Liver (tissue), 9 donors: Measurements from ENCODE around the gene ACAN. TPM values are rescaled to one million over a fixed set of nuclear protein-coding genes. Genes with fewer than 3 reads are reported as not detected.

Source experiments
- DNase-seq: peaks from one replicate; pipeline ENCODE4 v3.0.0-alpha.2; 2017; ENCODE audit warnings: low spot score
- H3K27ac ChIP-seq, 2 donors: one replicate each; pipeline ENCODE4 v1.7.0; 2013; ENCODE audit warnings: inconsistent platforms in 2 of 2, low read length in 2 of 2, control low read depth in 1 of 2, low read depth in 1 of 2, mild to moderate bottlenecking in 1 of 2
- H3K27me3 ChIP-seq, 4 donors: one replicate each; pipeline versions ENCODE4 v1.6.1 to v1.7.0; 2013; ENCODE audit warnings: low read length in 3 of 4, inconsistent platforms in 1 of 4, mild to moderate bottlenecking in 1 of 4, moderate library complexity in 1 of 4; ENCODE audit not compliant: control insufficient read depth in 4 of 4, insufficient read depth in 4 of 4
- H3K36me3 ChIP-seq, 4 donors: one replicate each; pipeline versions ENCODE4 v1.6.1 to v1.7.0; 2013; ENCODE audit warnings: low read length in 3 of 4, mild to moderate bottlenecking in 3 of 4, low read depth in 1 of 4, moderate library complexity in 1 of 4; ENCODE audit not compliant: control insufficient read depth in 4 of 4, insufficient read depth in 3 of 4
- H3K4me1 ChIP-seq, 4 donors: one replicate each; pipeline versions ENCODE4 v1.6.1 to v1.7.0; 2013; ENCODE audit warnings: low read length in 3 of 4, mild to moderate bottlenecking in 3 of 4, moderate library complexity in 1 of 4; ENCODE audit not compliant: control insufficient read depth in 4 of 4, insufficient read depth in 4 of 4
- H3K4me3 ChIP-seq, 3 donors: one replicate each; pipeline versions ENCODE4 v1.6.1 to v1.7.0; 2013; ENCODE audit warnings: low read length in 3 of 3, control low read depth in 1 of 3, low read depth in 1 of 3, mild to moderate bottlenecking in 1 of 3
- H3K9ac ChIP-seq, 2 donors: one replicate each; pipeline ENCODE4 v1.7.0; 2013; ENCODE audit warnings: low read length in 2 of 2, mild to moderate bottlenecking in 2 of 2, moderate library complexity in 2 of 2, control low read depth in 1 of 2, low read depth in 1 of 2
- H3K9me3 ChIP-seq, 4 donors: one replicate each; pipeline versions ENCODE4 v1.6.1 to v1.7.0; 2013; ENCODE audit warnings: low read length in 3 of 4; ENCODE audit not compliant: control insufficient read depth in 4 of 4
- EGR1 ChIP-seq, 2 donors: IDR thresholded peaks; 2 replicates each; pipeline ENCODE4 v1.6.1; 2016 to 2018; ENCODE audit warnings: antibody characterized with exemption in 2 of 2, low read depth in 2 of 2
- FOXA1 ChIP-seq: IDR thresholded peaks from 2 replicates; pipeline ENCODE4 v1.6.1; 2016; ENCODE audit warnings: antibody characterized with exemption
- FOXA2 ChIP-seq: IDR thresholded peaks from 2 replicates; pipeline ENCODE4 v1.6.1; 2016; ENCODE audit warnings: antibody characterized with exemption
- GABPA ChIP-seq, 2 donors: IDR thresholded peaks in 1 of 2; conservative IDR thresholded peaks in 1 of 2; 2 replicates each; pipeline ENCODE4 v1.6.1; 2016; ENCODE audit warnings: antibody characterized with exemption in 2 of 2, mild to moderate bottlenecking in 1 of 2, moderate library complexity in 1 of 2
- HNF4A ChIP-seq, 2 donors: conservative IDR thresholded peaks; 2 replicates each; pipeline ENCODE4 v1.6.1; 2016; ENCODE audit warnings: antibody characterized with exemption in 2 of 2, mild to moderate bottlenecking in 2 of 2
- HNF4G ChIP-seq: IDR thresholded peaks from 2 replicates; pipeline ENCODE4 v1.6.1; 2016; ENCODE audit warnings: antibody characterized with exemption
- JUND ChIP-seq, 2 donors: IDR thresholded peaks; 2 replicates each; pipeline ENCODE4 v1.6.1; 2016; ENCODE audit warnings: antibody characterized with exemption in 2 of 2
- MAX ChIP-seq: IDR thresholded peaks from 2 replicates; pipeline ENCODE4 v1.6.1; 2016; ENCODE audit warnings: antibody characterized with exemption
- NR2F2 ChIP-seq: IDR thresholded peaks from 2 replicates; pipeline ENCODE4 v1.6.1; 2016; ENCODE audit warnings: antibody characterized with exemption
- RAD21 ChIP-seq, 2 donors: IDR thresholded peaks; 2 replicates each; pipeline ENCODE4 v1.6.1; 2016; ENCODE audit warnings: antibody characterized with exemption in 2 of 2, mild to moderate bottlenecking in 2 of 2
- RXRA ChIP-seq, 2 donors: IDR thresholded peaks; 2 replicates each; pipeline ENCODE4 v1.6.1; 2017 to 2018; ENCODE audit warnings: antibody characterized with exemption in 2 of 2, mild to moderate bottlenecking in 1 of 2
- SP1 ChIP-seq: IDR thresholded peaks from 2 replicates; pipeline ENCODE4 v1.6.1; 2018; ENCODE audit warnings: antibody characterized with exemption, mild to moderate bottlenecking
- TAF1 ChIP-seq: conservative IDR thresholded peaks from 2 replicates; pipeline ENCODE4 v1.6.1; 2016; ENCODE audit warnings: antibody characterized with exemption, mild to moderate bottlenecking
- YY1 ChIP-seq: IDR thresholded peaks from 2 replicates; pipeline ENCODE4 v1.6.1; 2016; ENCODE audit warnings: antibody characterized with exemption, mild to moderate bottlenecking
- WGBS: extraction: QIAGEN DNeasy Blood & Tissue Kit; methylation state at CpG from one replicate; pipeline ENCODE4 v1.1.7; 2013; 5-methylcytosine and 5-hydroxymethylcytosine counted together
- polyA plus RNA-seq, 2 donors: library from polyadenylated mRNA; stranded (reverse) in 1 of 2; unstranded in 1 of 2; fragments of 200-250 nt in 1 of 2; fragments of >200 nt in 1 of 2; fragmentation: Nextera tagmentation in 1 of 2; extraction: Ambion mirVana in 1 of 2; gene quantifications; one replicate each; pipeline versions ENCODE4 v1.2.1 to v1.2.3, GENCODE V29; 2013 to 2015
- total RNA-seq, 2 donors: library from RNA; depleted of rRNA; stranded (reverse); fragments of >200 nt; gene quantifications; one replicate each; pipeline ENCODE4 v1.2.3, GENCODE V29; 2014
- TF ChIP-seq, protein P1 (sequence below): IDR thresholded peaks from 2 replicates; pipeline ENCODE4 v1.6.1; 2016; ENCODE audit warnings: antibody characterized with exemption
- TF ChIP-seq, protein P2 (sequence below): fragments of 150-350 bp; IDR thresholded peaks from 2 replicates; pipeline ENCODE4 v1.5.1; 2017; ENCODE audit warnings: improper control_type of control experiment, low read depth, low read length; ENCODE audit not compliant: missing input control
- TF ChIP-seq, protein P3 (sequence below): IDR thresholded peaks from 2 replicates; pipeline ENCODE4 v1.6.1; 2016; ENCODE audit warnings: antibody characterized with exemption, mild to moderate bottlenecking
- donor health status: healthy.
- donor health status: healthy.
- donor health status: healthy.
- donor health status: healthy.
- donor health status: healthy.

The ACAN gene
- total and polyA plus RNA-seq, 4 donors = under 0.01 to 0.05 (median under 0.01) TPM; not detected in 1

- WGBS = 82% methylated on average over 13 of the region's 13 CpGs
- H3K4me1 ChIP-seq = no peaks in the 10 kb centered on the region
- no peak overlapping the region for H3K9ac ChIP-seq
- H3K9me3 ChIP-seq = no peaks in the 10 kb centered on the region
- H3K36me3 ChIP-seq = no peaks in the 10 kb centered on the region
- no peak overlapping the region for H3K27ac ChIP-seq
- TF ChIP-seq, protein P1, sequence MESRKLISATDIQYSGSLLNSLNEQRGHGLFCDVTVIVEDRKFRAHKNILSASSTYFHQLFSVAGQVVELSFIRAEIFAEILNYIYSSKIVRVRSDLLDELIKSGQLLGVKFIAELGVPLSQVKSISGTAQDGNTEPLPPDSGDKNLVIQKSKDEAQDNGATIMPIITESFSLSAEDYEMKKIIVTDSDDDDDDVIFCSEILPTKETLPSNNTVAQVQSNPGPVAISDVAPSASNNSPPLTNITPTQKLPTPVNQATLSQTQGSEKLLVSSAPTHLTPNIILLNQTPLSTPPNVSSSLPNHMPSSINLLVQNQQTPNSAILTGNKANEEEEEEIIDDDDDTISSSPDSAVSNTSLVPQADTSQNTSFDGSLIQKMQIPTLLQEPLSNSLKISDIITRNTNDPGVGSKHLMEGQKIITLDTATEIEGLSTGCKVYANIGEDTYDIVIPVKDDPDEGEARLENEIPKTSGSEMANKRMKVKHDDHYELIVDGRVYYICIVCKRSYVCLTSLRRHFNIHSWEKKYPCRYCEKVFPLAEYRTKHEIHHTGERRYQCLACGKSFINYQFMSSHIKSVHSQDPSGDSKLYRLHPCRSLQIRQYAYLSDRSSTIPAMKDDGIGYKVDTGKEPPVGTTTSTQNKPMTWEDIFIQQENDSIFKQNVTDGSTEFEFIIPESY = no peak
- no peak for TF ChIP-seq RXRA (IDR thresholded peaks at IDR 0.05)
- TF ChIP-seq EGR1 (IDR thresholded peaks at IDR 0.05; ENCODE audit: low read depth in 2 of 2) = no peak
- TF ChIP-seq HNF4A (conservative IDR thresholded peaks at IDR 0.05) = no peak
- TF ChIP-seq NR2F2 = no peak
- no peak for TF ChIP-seq MAX
- TF ChIP-seq, protein P2, sequence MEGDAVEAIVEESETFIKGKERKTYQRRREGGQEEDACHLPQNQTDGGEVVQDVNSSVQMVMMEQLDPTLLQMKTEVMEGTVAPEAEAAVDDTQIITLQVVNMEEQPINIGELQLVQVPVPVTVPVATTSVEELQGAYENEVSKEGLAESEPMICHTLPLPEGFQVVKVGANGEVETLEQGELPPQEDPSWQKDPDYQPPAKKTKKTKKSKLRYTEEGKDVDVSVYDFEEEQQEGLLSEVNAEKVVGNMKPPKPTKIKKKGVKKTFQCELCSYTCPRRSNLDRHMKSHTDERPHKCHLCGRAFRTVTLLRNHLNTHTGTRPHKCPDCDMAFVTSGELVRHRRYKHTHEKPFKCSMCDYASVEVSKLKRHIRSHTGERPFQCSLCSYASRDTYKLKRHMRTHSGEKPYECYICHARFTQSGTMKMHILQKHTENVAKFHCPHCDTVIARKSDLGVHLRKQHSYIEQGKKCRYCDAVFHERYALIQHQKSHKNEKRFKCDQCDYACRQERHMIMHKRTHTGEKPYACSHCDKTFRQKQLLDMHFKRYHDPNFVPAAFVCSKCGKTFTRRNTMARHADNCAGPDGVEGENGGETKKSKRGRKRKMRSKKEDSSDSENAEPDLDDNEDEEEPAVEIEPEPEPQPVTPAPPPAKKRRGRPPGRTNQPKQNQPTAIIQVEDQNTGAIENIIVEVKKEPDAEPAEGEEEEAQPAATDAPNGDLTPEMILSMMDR = no peak
- TF ChIP-seq FOXA1 = no peak
- no peak for TF ChIP-seq GABPA (IDR thresholded peaks at IDR 0.05 in 1 of 2, conservative IDR thresholded peaks at IDR 0.05 in 1 of 2)
- no peak for TF ChIP-seq RAD21 (IDR thresholded peaks at IDR 0.05)
- no peak overlapping the region for H3K4me3 ChIP-seq
- peaks cover 0 to 4% (median 0%) of the 10 kb centered on the region in 4 donors for H3K27me3 ChIP-seq
- no peak for DNase-seq
Observed at GRCh38 chr15:88873786-88874185, 70.5 kb downstream of the ACAN start.

- Histone ChIP-seq H3K4me3 (no peak overlapping the region), H3K9ac (no peak overlapping the region), H3K27me3 (peaks cover 0 to 3% (median 0%) of the 10 kb centered on the region in 4 donors), H3K4me1 (no peaks in the 10 kb centered on the region), H3K36me3 (no peaks in the 10 kb centered on the region), H3K27ac (no peak overlapping the region), H3K9me3 (no peaks in the 10 kb centered on the region)
- TF ChIP-seq, protein P1 = no peak
- TF ChIP-seq EGR1 (IDR thresholded peaks at IDR 0.05; ENCODE audit: low read depth in 2 of 2) (no peak), FOXA2 (no peak)
- 74% methylated on average over 15 of the region's 15 CpGs for WGBS
- no peak for DNase-seq
Observed at GRCh38 chr15:88874275-88874674, 71.0 kb downstream of the ACAN start.

DNA sequence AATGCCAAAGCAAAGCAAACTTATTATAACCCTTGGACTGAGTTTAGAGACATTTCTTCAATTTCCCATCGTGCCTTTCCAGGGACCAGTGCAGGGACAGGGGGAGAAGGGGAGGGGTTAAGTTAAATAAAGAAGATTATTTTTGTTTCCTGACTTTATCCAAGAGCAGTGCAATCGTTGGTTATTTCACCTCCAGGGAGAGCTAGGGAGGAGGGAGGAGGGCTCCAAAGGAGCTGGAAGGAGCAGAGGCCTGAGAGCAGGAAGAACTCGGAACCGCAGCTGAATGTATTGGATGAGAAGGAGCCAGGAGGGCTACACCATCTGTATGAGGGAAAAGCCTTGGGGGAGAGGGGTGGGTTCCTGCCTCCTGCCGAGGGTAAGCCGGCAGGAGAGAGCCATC, 71.4 kb downstream of the ACAN start:
- WGBS = 37% methylated on average over 6 of the region's 6 CpGs
- DNase-seq = no peak
- Histone ChIP-seq H3K27me3 (peaks cover 0 to 3% (median 0%) of the 10 kb centered on the region in 4 donors), H3K36me3 (no peaks in the 10 kb centered on the region), H3K9ac (no peak overlapping the region), H3K27ac (no peak overlapping the region), H3K4me3 (no peak overlapping the region), H3K9me3 (no peaks in the 10 kb centered on the region), H3K4me1 (no peaks in the 10 kb centered on the region)
- TF ChIP-seq FOXA2 (no peak), YY1 (no peak), EGR1 (IDR thresholded peaks at IDR 0.05; ENCODE audit: low read depth in 2 of 2) (no peak), MAX (no peak), HNF4A (conservative IDR thresholded peaks at IDR 0.05) (no peak), JUND (IDR thresholded peaks at IDR 0.05) (no peak), TAF1 (no peak), RAD21 (IDR thresholded peaks at IDR 0.05) (no peak), NR2F2 (no peak), FOXA1 (no peak), SP1 (no peak), HNF4G (no peak)
- TF ChIP-seq, protein P3, sequence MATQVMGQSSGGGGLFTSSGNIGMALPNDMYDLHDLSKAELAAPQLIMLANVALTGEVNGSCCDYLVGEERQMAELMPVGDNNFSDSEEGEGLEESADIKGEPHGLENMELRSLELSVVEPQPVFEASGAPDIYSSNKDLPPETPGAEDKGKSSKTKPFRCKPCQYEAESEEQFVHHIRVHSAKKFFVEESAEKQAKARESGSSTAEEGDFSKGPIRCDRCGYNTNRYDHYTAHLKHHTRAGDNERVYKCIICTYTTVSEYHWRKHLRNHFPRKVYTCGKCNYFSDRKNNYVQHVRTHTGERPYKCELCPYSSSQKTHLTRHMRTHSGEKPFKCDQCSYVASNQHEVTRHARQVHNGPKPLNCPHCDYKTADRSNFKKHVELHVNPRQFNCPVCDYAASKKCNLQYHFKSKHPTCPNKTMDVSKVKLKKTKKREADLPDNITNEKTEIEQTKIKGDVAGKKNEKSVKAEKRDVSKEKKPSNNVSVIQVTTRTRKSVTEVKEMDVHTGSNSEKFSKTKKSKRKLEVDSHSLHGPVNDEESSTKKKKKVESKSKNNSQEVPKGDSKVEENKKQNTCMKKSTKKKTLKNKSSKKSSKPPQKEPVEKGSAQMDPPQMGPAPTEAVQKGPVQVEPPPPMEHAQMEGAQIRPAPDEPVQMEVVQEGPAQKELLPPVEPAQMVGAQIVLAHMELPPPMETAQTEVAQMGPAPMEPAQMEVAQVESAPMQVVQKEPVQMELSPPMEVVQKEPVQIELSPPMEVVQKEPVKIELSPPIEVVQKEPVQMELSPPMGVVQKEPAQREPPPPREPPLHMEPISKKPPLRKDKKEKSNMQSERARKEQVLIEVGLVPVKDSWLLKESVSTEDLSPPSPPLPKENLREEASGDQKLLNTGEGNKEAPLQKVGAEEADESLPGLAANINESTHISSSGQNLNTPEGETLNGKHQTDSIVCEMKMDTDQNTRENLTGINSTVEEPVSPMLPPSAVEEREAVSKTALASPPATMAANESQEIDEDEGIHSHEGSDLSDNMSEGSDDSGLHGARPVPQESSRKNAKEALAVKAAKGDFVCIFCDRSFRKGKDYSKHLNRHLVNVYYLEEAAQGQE = no peak
